PC-3 (cell line): Measurements from ENCODE around the gene SEMA5A. TPM values are rescaled to one million over a fixed set of nuclear protein-coding genes. Genes with fewer than 3 reads are reported as not detected.

Experiments
- ATAC-seq: fragments of 200-7000 bp; cut with Tn5 transposase; 2 replicates; pipeline ENCODE4 v1.9.1; 2020; ENCODE audit warnings: mild to moderate bottlenecking, moderate library complexity
- BruUV-seq: library from RNA; stranded (reverse); fragments of 400-500 nt; replicated peaks from 2 replicates; lab custom pipeline; 2021; lab: Mats Ljungman, UMichigan
- CTCF ChIA-PET: fragments of 300-600 bp; sonication (Branson Sonifier 250); formaldehyde crosslinking; loops from one replicate; lab custom pipeline; 2022; ENCODE audit warnings: antibody characterized with exemption; lab: Charles Lee
- POLR2A ChIA-PET: fragments of 300-600 bp; sonication (Branson Sonifier 250); formaldehyde crosslinking; loops from one replicate; lab custom pipeline; 2022; ENCODE audit warnings: antibody characterized with exemption; ENCODE audit not compliant: unreplicated experiment; lab: Charles Lee
- DNase-seq: peaks from one replicate; pipeline ENCODE4 v3.0.0-alpha.2; 2015
- H2AFZ ChIP-seq: fragments of 300-600 bp; sonication (generic); 2 replicates; pipeline ENCODE4 v1.6.0; 2016; ENCODE audit warnings: antibody characterized with exemption, low read length
- H3F3A ChIP-seq: fragments of 300-600 bp; sonication (generic); one replicate; pipeline ENCODE4 v1.6.0; 2017; ENCODE audit warnings: antibody characterized with exemption, low read length, control low read depth, mild to moderate bottlenecking; ENCODE audit not compliant: unreplicated experiment
- H3K27ac ChIP-seq: fragments of 300-600 bp; sonication (generic); 2 replicates; pipeline ENCODE4 v1.5.1; 2016; ENCODE audit warnings: mild to moderate bottlenecking, low read length
- H3K27me3 ChIP-seq: fragments of 300-600 bp; sonication (generic); 2 replicates; pipeline ENCODE4 v1.6.1; 2016; ENCODE audit warnings: low read length, mixed read lengths
- H3K36me3 ChIP-seq: fragments of 300-600 bp; sonication (generic); 2 replicates; pipeline ENCODE4 v1.6.1; 2016; ENCODE audit warnings: low read depth, mixed run types, low read length, mixed read lengths
- H3K4me1 ChIP-seq: fragments of 300-600 bp; sonication (generic); 2 replicates; pipeline ENCODE4 v1.5.1; 2016; ENCODE audit warnings: low read length; ENCODE audit not compliant: insufficient read depth
- H3K4me2 ChIP-seq: fragments of 300-600 bp; sonication (generic); 2 replicates; pipeline ENCODE4 v1.6.0; 2016; ENCODE audit warnings: low read length
- H3K4me3 ChIP-seq: fragments of 300-600 bp; sonication (generic); 2 replicates; pipeline ENCODE4 v1.5.1; 2016; ENCODE audit warnings: mild to moderate bottlenecking, low read length, mixed read lengths
- H3K79me2 ChIP-seq: fragments of 300-600 bp; sonication (generic); 2 replicates; pipeline ENCODE4 v1.6.1; 2017; ENCODE audit warnings: low read length, mixed read lengths
- H3K9ac ChIP-seq: fragments of 300-600 bp; sonication (generic); 2 replicates; pipeline ENCODE4 v1.6.0; 2016; ENCODE audit warnings: mild to moderate bottlenecking, low read length
- H3K9me2 ChIP-seq: fragments of 300-600 bp; sonication (generic); replicated peaks from 2 replicates; pipeline ENCODE4 v1.6.1; 2016; ENCODE audit warnings: mixed run types, low read length, mixed read lengths
- H3K9me3 ChIP-seq: fragments of 300-600 bp; sonication (generic); 2 replicates; pipeline ENCODE4 v1.6.1; 2016; ENCODE audit warnings: low read length, mixed read lengths
- H4K20me1 ChIP-seq: fragments of 300-600 bp; sonication (generic); 2 replicates; pipeline ENCODE4 v1.6.1; 2016; ENCODE audit warnings: low read length, mixed read lengths
- EZH2 ChIP-seq: fragments of 300-600 bp; sonication (generic); IDR thresholded peaks from one replicate; pipeline ENCODE4 v1.6.1; 2017; ENCODE audit warnings: antibody characterized with exemption, mild to moderate bottlenecking, low read length; ENCODE audit not compliant: unreplicated experiment
- EZH2phosphoT487 ChIP-seq: fragments of 300-600 bp; sonication (generic); IDR thresholded peaks from 2 replicates; pipeline ENCODE4 v1.6.1; 2018; ENCODE audit warnings: mild to moderate bottlenecking, antibody characterized with exemption, low read length, borderline replicate concordance
- intact Hi-C: fragments of 100-400 bp; cut with micrococcal nuclease; formaldehyde crosslinking; loops from 2 replicates; pipeline ENCODE4 v1.9.0; 2023
- total RNA-seq: library from RNA; depleted of rRNA; stranded (reverse); fragments of >200 nt; gene quantifications from 2 replicates; pipeline ENCODE4 v1.2.3, GENCODE V29; 2014
- TF ChIP-seq, protein P1 (sequence below): fragments of 300-600 bp; sonication (generic); conservative IDR thresholded peaks from 2 replicates; pipeline ENCODE4 v1.5.1; 2017; ENCODE audit warnings: antibody characterized with exemption, low read depth, mild to moderate bottlenecking, low read length

Gene SEMA5A
- total RNA-seq, 1 experiment from 2014 or later, result 4.4 TPM

DNA sequence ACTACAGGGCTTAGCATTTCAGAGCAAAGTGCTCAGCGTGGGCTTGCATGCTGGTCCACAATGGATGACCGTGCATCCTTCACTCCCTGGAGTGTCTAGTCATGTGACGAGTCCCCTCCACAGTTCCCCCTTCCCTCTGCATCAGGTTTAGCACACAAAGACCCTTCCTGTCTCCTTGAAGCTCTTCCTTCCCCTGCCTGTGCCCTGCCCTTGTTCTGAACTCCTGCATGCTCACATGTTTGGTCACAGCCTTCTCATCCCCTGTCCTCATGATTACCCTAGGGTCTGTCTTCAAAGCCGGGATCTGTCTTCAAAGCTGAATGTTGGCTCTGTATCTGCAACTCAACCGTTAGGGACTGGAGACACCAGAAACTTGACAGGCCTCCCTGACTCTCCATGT is 388.9 kb downstream of the SEMA5A start:
- no peak overlapping the region for H3K4me3 ChIP-seq
- 0 out of 2 replicates have a peak, but pooled peaks have one; percentile 21 for ATAC-seq
- POLR2A ChIA-PET, result no interaction called here
- no peaks in the 10 kb centered on the region for H3K36me3 ChIP-seq
- H3K4me1 ChIP-seq, result peaks cover 12% of the 10 kb centered on the region
- no peaks in the 10 kb centered on the region for H4K20me1 ChIP-seq
- no peaks in the 10 kb centered on the region for H3K27me3 ChIP-seq
- no peaks in the 10 kb centered on the region for H3K9me3 ChIP-seq
- no peaks in the 10 kb centered on the region for H3K79me2 ChIP-seq
- no peak overlapping the region for H3K4me2 ChIP-seq
- no peaks in the 10 kb centered on the region for H3F3A ChIP-seq
- H3K9ac ChIP-seq, result no peak overlapping the region
- TF ChIP-seq EZH2, result no peak
- TF ChIP-seq, protein P1, sequence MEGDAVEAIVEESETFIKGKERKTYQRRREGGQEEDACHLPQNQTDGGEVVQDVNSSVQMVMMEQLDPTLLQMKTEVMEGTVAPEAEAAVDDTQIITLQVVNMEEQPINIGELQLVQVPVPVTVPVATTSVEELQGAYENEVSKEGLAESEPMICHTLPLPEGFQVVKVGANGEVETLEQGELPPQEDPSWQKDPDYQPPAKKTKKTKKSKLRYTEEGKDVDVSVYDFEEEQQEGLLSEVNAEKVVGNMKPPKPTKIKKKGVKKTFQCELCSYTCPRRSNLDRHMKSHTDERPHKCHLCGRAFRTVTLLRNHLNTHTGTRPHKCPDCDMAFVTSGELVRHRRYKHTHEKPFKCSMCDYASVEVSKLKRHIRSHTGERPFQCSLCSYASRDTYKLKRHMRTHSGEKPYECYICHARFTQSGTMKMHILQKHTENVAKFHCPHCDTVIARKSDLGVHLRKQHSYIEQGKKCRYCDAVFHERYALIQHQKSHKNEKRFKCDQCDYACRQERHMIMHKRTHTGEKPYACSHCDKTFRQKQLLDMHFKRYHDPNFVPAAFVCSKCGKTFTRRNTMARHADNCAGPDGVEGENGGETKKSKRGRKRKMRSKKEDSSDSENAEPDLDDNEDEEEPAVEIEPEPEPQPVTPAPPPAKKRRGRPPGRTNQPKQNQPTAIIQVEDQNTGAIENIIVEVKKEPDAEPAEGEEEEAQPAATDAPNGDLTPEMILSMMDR, result no peak
- no peak for TF ChIP-seq EZH2phosphoT487
- CTCF ChIA-PET, result no interaction called here
- no peak overlapping the region for H2AFZ ChIP-seq
- intact Hi-C loops, result loop anchor here (5.0 to 10.0 kb wide), 3 partner anchors 230 to 988 kb away; no protein-coding TSS in a partner anchor
- no peak for DNase-seq
- no TSS peak for BruUV-seq
- H3K9me2 ChIP-seq, result no peaks in the 10 kb centered on the region
- no peak overlapping the region for H3K27ac ChIP-seq

DNA sequence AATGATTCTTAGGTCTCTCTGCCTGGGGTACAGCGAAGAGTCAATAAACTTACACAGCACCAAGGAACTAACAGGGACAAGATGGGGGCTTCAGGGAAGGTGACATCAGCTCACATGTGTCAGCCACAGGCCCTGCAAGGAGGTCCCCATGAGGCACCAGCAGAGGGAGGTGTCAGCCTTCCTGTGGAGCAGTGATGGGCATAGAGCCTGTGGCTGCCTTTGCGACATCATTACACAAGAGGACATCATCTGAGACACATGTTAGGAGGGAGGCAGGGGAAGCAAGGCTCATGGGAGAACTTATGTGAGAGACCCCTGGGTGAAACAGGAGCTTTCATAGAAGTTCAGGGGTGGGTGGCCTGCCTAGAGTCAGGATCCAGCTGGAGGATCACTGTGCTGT is 389.6 kb downstream of the SEMA5A start:
- Histone ChIP-seq H3K4me2 (no peak overlapping the region), H3K9ac (no peak overlapping the region), H2AFZ (0 out of 2 replicates have a peak overlapping the region, but pooled peaks have one; percentile 2), H3K79me2 (no peaks in the 10 kb centered on the region), H3K27me3 (no peaks in the 10 kb centered on the region), H3K4me1 (peaks cover 14% of the 10 kb centered on the region), H3K36me3 (no peaks in the 10 kb centered on the region), H3K4me3 (no peak overlapping the region), H3F3A (no peaks in the 10 kb centered on the region), H3K27ac (no peak overlapping the region), H3K9me3 (no peaks in the 10 kb centered on the region), H3K9me2 (no peaks in the 10 kb centered on the region), H4K20me1 (no peaks in the 10 kb centered on the region)
- ATAC-seq (peak; percentile 87), DNase-seq (peak; percentile 86)
- TF ChIP-seq, protein P1, result peak; percentile 95
- TF ChIP-seq EZH2phosphoT487, result no peak
- CTCF ChIA-PET, result interaction anchor here (0.6 kb wide), 2 partner anchors 41 to 344 kb away, joined by 4 read pairs; no protein-coding TSS in a partner anchor
- intact Hi-C loops, result loop anchor here (1.0 to 10.0 kb wide), 5 partner anchors 51 to 989 kb away; no protein-coding TSS in a partner anchor
- POLR2A ChIA-PET, result no interaction called here
- no TSS peak for BruUV-seq

DNA sequence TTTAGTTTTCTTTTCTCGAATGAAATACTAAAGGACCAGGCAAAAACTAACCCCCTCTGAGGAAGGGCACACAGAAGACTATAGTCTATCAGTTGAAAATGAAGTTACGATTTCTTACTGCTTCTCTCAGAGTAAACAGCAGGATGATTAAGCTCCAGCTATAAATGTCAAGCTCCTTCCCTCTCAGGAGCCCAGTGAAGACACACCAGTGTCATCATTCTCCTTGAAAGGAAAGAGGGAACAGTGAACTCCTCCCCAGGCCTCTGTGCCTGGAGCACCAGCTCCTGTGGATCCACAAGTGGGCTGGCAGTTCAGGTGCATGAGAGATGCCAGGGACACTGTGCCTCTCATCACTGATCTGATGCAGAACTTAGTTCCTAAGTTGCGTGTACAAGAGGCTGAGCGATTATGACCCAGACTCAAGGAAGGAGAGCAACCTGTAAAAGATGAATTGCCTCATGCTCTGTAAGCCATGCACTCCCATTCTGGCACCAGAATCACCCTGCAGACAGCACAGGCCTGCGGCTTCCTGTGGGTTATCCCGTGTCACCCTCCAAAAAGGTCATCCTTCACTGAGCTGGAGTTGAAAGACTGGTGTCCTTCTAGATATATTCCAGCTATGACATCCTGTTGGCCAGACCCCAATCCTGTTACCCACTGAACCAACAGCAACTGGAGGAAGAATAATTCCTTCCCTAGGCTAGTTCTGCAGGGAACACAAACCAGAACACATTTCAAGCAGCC is 394.0 kb downstream of the SEMA5A start:
- H3K4me1 ChIP-seq, result peaks cover 8% of the 10 kb centered on the region; the same call in 1 of the 2 replicates

More for the DNA sequence above, 394.0 kb downstream of the SEMA5A start:
- H3K27ac ChIP-seq, result no peak overlapping the region
- H3K79me2 ChIP-seq, result no peaks in the 10 kb centered on the region
- no TSS peak for BruUV-seq
- ChIA-PET POLR2A (no interaction called here), CTCF (interaction anchor here (0.6 kb wide), 1 partner anchor 359 kb away, joined by 3 read pairs; no protein-coding TSS in a partner anchor)
- no peaks in the 10 kb centered on the region for H3F3A ChIP-seq
- TF ChIP-seq EZH2 (no peak), EZH2phosphoT487 (no peak)
- TF ChIP-seq, protein P1, result no peak
- ATAC-seq (peak; percentile 43), DNase-seq (no peak)
- no peak overlapping the region for H3K4me2 ChIP-seq
- intact Hi-C loops, result loop anchor here (10.0 kb wide), 1 partner anchor 993 kb away; no protein-coding TSS in a partner anchor
- H3K4me3 ChIP-seq, result no peak overlapping the region
- no peak overlapping the region for H2AFZ ChIP-seq
- no peaks in the 10 kb centered on the region for H4K20me1 ChIP-seq
- no peaks in the 10 kb centered on the region for H3K9me2 ChIP-seq
- H3K36me3 ChIP-seq, result no peaks in the 10 kb centered on the region
- no peaks in the 10 kb centered on the region for H3K27me3 ChIP-seq
- H3K9ac ChIP-seq, result no peak overlapping the region
- no peaks in the 10 kb centered on the region for H3K9me3 ChIP-seq
